Mammary epithelial cell (primary cell): Measurements from ENCODE around the gene CD164.

Experiments
- CTCF ChIP-seq, 2 donors: IDR thresholded peaks in 1 of 2; conservative IDR thresholded peaks in 1 of 2; 2 replicates each; pipeline ENCODE4 v1.5.1; 2011 to 2012; ENCODE audit warnings: inconsistent platforms in 2 of 2, low read length in 2 of 2, mild to moderate bottlenecking in 2 of 2, control low read depth in 1 of 2, low read depth in 1 of 2; ENCODE audit not compliant: insufficient read depth in 1 of 2; ENCODE audit errors: extremely low read depth in 1 of 2
- EZH2 ChIP-seq: IDR thresholded peaks from 2 replicates; pipeline ENCODE4 v1.6.1; 2012; ENCODE audit warnings: low read length, inconsistent platforms, borderline replicate concordance

- TF ChIP-seq CTCF (conservative IDR thresholded peaks at IDR 0.05 in 1 of 2, IDR thresholded peaks at IDR 0.05 in 1 of 2; ENCODE audit: extremely low read depth in 1 of 2, insufficient read depth in 1 of 2, low read depth in 1 of 2, low read length in 2 of 2) (no peak), EZH2 (no peak)
Observed at GRCh38 chr6:109345986-109346385, 36.3 kb downstream of the CD164 start.
